Omental fat pad (tissue), 4 donors: ENCODE data around the gene TM4SF5. TPM values are rescaled to one million over a fixed set of nuclear protein-coding genes. Genes with fewer than 3 reads are reported as not detected.

Experiments used
- ATAC-seq: fragments of 150-250 bp; one replicate; pipeline ENCODE4 v1.9.1; 2016; ENCODE audit warnings: mild to moderate bottlenecking, moderate library complexity; ENCODE audit not compliant: low FRiP score
- DNase-seq: peaks from one replicate; pipeline ENCODE4 v3.0.0-alpha.2; 2019; ENCODE audit warnings: low spot score
- total RNA-seq, 4 donors: library from RNA; depleted of rRNA; stranded (reverse); fragments of >200 nt; gene quantifications; one replicate each; pipeline ENCODE4 v1.1.0, GENCODE V29; 2016
- TF ChIP-seq, protein P1 (sequence below), 3 donors: fragments of 450-650 bp; IDR thresholded peaks; one replicate each; pipeline ENCODE4 v1.5.1; 2016 to 2017; ENCODE audit warnings: antibody characterized with exemption in 3 of 3, mild to moderate bottlenecking in 3 of 3, moderate library complexity in 2 of 3

Gene TM4SF5
- total RNA-seq, 4 donors from 2014 or later = not detected

DNA sequence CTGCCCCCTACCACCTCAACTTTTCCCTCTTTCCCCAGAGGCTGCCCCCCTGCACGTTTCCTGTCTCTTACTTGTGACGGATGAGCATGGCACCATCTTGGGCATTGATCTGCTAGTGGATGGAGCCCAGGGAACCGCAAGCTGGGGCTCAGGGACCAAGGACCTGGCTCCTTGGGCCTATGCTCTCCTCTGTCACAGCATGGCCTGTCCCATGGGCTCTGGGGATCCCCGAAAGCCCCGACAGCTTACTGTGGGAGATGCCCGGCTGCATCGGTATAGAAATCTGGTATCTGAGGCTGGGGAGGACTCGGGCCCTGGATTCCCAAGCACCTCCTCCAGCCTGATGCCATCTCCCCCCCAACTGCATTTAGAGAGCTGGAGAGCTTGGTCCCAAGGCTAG, 30.1 kb upstream of the TM4SF5 start:
- TF ChIP-seq, protein P1, sequence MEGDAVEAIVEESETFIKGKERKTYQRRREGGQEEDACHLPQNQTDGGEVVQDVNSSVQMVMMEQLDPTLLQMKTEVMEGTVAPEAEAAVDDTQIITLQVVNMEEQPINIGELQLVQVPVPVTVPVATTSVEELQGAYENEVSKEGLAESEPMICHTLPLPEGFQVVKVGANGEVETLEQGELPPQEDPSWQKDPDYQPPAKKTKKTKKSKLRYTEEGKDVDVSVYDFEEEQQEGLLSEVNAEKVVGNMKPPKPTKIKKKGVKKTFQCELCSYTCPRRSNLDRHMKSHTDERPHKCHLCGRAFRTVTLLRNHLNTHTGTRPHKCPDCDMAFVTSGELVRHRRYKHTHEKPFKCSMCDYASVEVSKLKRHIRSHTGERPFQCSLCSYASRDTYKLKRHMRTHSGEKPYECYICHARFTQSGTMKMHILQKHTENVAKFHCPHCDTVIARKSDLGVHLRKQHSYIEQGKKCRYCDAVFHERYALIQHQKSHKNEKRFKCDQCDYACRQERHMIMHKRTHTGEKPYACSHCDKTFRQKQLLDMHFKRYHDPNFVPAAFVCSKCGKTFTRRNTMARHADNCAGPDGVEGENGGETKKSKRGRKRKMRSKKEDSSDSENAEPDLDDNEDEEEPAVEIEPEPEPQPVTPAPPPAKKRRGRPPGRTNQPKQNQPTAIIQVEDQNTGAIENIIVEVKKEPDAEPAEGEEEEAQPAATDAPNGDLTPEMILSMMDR (IDR thresholded peaks at IDR 0.05) = no peak
- no peak for ATAC-seq

DNA sequence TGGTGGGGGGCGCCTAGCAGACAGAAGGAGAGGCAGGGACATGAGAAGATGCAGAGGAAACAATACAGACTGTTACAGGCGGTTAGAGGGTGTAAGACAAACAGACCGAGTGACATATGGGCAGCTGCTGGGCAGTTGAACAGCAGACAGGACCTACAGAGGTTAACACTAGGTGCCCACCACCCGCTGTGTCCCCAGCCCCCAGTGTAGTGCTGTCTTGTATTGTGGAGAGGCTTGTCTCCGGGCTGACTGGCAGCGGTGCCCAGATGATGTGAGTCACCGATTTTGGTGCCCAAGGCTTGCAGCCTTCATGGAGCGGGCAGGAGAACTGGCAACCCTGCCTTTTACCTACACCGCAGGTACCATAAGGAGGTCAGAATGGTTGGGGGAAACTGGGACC, 29.6 kb upstream of the TM4SF5 start:
- no peak for DNase-seq
- ATAC-seq = no peak
- TF ChIP-seq, protein P1 (IDR thresholded peaks at IDR 0.05) = no peak

More for the DNA sequence above, 30.1 kb upstream of the TM4SF5 start:
- DNase-seq = no peak

DNA sequence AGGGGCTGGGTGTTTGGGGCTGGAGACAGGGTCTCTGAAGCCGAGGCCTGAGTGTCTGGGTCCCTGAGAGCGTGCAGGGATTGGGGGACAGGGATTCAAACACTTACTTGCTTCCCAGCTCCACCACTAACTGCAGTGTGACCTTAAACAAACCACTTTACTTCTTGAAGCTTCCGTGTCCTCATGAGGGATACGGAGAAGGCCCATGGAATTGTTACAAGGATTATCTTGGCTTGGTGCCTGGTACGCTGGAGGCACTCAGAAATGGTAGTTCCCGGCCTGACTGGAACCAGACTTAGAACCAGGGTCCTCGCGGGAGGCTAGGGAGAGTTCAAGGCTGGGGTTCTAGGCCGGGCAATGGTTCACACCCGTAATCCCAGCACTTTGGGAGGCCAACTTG, 29.1 kb upstream of the TM4SF5 start:
- ATAC-seq (no peak), DNase-seq (no peak)
- TF ChIP-seq, protein P1 (IDR thresholded peaks at IDR 0.05) = no peak

- no peak for ATAC-seq
- no peak for DNase-seq
- TF ChIP-seq, protein P1 (IDR thresholded peaks at IDR 0.05) = no peak
Measured at GRCh38 chr17:4743216-4743615, 28.5 kb upstream of the TM4SF5 start.

DNA sequence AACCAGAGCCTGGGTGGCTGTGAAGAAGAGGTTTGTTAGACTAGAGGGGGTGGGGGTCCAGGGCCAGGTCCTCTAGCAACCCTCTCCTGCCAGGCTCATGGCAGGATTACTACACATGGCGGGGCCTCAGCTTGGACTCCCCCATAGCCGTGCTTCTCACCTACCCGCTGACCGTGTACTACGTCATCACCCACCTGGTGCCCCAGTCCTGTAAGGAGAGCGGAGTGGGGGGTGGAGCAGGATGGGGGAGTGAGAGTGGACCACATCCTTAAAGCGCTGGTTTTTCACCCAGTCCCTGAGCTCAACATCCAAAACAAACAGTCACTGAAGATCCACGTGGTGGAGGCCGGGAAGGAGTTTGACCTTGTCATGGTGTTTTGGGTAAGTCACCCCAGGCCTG, 27.8 kb upstream of the TM4SF5 start:
- no peak for ATAC-seq
- TF ChIP-seq, protein P1 (IDR thresholded peaks at IDR 0.05) = no peak
- no peak for DNase-seq

- ATAC-seq (no peak), DNase-seq (no peak)
- TF ChIP-seq, protein P1 (IDR thresholded peaks at IDR 0.05) = no peak
Measured at GRCh38 chr17:4744999-4745969, 26.4 kb upstream of the TM4SF5 start.

DNA sequence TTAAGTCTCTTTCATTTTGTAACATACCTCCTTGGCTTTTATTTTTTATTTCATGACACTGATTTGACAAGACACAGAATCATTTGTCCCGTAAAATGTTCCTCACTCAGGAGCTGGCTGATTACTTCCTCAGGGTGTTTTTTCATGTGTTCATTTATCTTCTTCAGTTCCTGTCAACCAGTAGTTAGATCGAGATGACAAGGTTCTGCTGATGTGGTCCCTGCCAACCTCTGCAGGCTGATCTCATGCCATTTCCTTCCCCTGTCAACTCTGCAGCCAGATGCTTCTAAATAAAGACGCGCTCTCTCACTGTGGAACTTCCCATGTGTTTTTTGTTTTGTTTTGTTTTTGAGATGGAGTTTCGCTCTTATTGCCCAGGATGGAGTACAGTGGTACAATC, 23.8 kb upstream of the TM4SF5 start:
- no peak for ATAC-seq
- TF ChIP-seq, protein P1 (IDR thresholded peaks at IDR 0.05) = no peak
- DNase-seq = no peak
